Cerebellar nuclear complex (tissue), 1 donor: Measurements from ENCODE around the gene SMCHD1.
"Not testable (repeated sequence)": the region's sequence is repeated elsewhere in the genome, so short reads cannot be mapped to it uniquely, and the experiment has no call there.

Experiments used
- DNase-seq, 2 experiments: peaks; one replicate each; lab custom pipeline; 2025; lab: John Stamatoyannopoulos, UW

SMCHD1 gene

GRCh38 chr18:2716394-2717326 lies 61.1 kb downstream of the SMCHD1 start:
- DNase-seq, result peak; percentile 55 to 72

- DNase-seq, result no peak
Observed at GRCh38 chr18:2717407-2717806, 61.9 kb downstream of the SMCHD1 start.

GRCh38 chr18:2719040-2719439 lies 63.5 kb downstream of the SMCHD1 start:
- no peak for DNase-seq

GRCh38 chr18:2723207-2723606 lies 67.7 kb downstream of the SMCHD1 start:
- no peak for DNase-seq

- no peak for DNase-seq
Observed at GRCh38 chr18:2729757-2730156, 74.2 kb downstream of the SMCHD1 start.

- DNase-seq, result no peak
Observed at GRCh38 chr18:2736823-2737222, 81.3 kb downstream of the SMCHD1 start.

GRCh38 chr18:2740082-2740481 lies 84.6 kb downstream of the SMCHD1 start:
- DNase-seq, result not testable (repeated sequence)

- DNase-seq, result no peak
Observed at GRCh38 chr18:2746274-2746673, 90.7 kb downstream of the SMCHD1 start.

GRCh38 chr18:2758309-2758708 lies 102.8 kb downstream of the SMCHD1 start:
- no peak for DNase-seq

GRCh38 chr18:2774669-2775068 lies 119.1 kb downstream of the SMCHD1 start:
- DNase-seq, result no peak

GRCh38 chr18:2776601-2777000 lies 121.1 kb downstream of the SMCHD1 start:
- DNase-seq, result no peak

GRCh38 chr18:2777241-2777640 lies 121.7 kb downstream of the SMCHD1 start:
- DNase-seq, result no peak

- no peak for DNase-seq
Observed at GRCh38 chr18:2780750-2781149, 125.2 kb downstream of the SMCHD1 start.

GRCh38 chr18:2787225-2787624 lies 131.7 kb downstream of the SMCHD1 start:
- no peak for DNase-seq

- no peak for DNase-seq
Observed at GRCh38 chr18:2792395-2792794, 136.9 kb downstream of the SMCHD1 start.

GRCh38 chr18:2794159-2794558 lies 138.6 kb downstream of the SMCHD1 start:
- DNase-seq, result no peak

GRCh38 chr18:2797951-2798350 lies 142.4 kb downstream of the SMCHD1 start:
- DNase-seq, result no peak

GRCh38 chr18:2799369-2799768 lies 143.8 kb downstream of the SMCHD1 start:
- DNase-seq, result no peak

GRCh38 chr18:2805970-2806943 lies 150.7 kb downstream of the SMCHD1 start:
- DNase-seq, result no peak

- DNase-seq, result not testable (repeated sequence)
Observed at GRCh38 chr18:2808640-2809039, 153.1 kb downstream of the SMCHD1 start.

GRCh38 chr18:2809666-2810183 lies 154.2 kb downstream of the SMCHD1 start:
- DNase-seq, result not testable (repeated sequence)

GRCh38 chr18:2811416-2811815 lies 155.9 kb downstream of the SMCHD1 start:
- no peak for DNase-seq
